GM19467 (cell line): ENCODE measurements around the gene GPR78.
"Not testable (repeated sequence)": the region's sequence is repeated elsewhere in the genome, so short reads cannot be mapped to it uniquely, and the experiment has no call there.

Experiments
- ATAC-seq: cut with Tn5 transposase; IDR thresholded peaks from one replicate; pipeline ENCODE4 v1.9.1; 2021; ENCODE audit warnings: mild to moderate bottlenecking, moderate library complexity; ENCODE audit not compliant: unreplicated experiment

GPR78 gene

DNA sequence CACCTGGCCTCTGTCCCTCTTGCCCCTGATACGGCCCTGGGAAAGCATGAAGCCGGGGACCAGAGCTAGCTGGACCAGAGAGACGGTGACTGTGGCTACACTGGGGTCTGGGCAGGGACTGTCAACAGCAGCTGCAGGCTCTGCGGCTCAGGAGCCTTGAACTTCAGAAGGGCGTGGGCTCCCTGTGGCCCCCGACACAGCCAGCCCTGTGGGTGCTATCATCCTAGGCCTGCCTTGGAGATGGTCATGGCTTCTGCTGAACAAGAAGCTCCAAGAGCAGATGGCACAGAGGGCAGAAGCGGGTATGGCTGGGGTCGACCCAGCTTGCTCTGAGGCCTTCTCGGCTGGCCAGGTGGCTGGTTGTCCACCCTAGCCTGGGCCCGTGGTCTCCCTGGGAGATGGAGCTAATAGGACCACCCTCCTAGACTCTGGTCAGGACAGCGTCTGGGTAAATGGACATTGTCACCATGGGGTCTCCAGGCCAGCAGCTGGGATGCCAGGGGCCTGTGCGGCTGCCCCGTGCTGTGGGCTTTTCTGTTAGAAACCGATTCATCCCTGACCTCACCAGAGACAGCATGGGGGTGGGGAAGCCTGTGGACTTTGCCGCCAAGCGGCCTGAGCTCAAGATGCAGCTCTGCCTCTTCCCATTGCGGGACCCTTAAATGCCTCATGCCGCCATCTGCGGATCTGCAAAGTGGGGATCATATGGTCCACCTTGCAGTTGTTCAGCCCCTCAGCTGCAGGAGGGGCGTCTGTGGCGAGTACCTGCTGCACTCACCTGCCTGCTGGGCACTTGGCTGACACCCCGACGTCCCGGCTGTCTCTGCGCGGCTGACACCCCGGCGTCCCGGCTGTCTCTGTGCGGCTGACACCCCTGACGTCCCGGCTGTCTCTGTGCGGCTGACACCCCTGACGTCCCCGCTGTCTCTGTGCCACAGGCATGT is 33.5 kb downstream of the GPR78 start:
- ATAC-seq: no peak

DNA sequence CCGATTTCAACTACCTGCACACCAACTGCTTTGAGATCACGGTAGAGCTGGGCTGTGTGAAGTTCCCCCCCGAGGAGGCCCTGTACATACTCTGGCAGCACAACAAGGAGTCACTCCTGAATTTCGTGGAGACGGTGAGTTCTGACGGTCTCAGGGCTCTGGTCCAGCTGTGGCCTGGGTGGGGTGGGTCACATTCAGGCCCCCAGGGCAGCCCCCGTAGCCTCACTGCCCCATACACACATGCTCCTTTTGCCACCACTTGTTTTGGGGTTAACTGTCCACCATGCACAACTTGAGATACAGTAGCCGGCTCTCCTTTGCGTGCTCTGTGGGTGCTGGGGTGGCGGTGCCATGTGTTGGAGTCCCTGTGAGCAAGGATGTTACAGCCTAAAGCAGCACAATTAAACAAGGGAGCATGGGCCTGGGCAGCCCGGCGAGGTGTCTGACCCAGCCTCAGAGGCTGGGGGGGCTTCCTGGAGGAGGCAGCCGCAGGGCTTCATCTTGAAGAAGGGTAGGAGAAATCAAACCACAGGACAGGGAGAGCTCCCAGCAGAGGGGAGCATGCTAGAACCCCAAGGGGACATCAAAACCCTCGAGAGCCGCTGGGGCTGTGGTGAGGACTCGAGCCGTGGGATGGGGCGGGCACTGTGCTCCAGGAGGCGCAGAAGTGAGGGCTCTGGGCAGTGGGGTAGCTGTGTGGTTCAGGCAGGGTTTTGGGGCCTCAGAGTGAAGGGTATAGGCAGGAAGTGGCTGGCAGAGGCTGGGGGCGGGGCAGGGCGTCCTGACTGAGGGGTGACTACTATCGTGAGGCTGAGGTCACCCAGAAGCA is 34.4 kb downstream of the GPR78 start:
- no peak for ATAC-seq

DNA sequence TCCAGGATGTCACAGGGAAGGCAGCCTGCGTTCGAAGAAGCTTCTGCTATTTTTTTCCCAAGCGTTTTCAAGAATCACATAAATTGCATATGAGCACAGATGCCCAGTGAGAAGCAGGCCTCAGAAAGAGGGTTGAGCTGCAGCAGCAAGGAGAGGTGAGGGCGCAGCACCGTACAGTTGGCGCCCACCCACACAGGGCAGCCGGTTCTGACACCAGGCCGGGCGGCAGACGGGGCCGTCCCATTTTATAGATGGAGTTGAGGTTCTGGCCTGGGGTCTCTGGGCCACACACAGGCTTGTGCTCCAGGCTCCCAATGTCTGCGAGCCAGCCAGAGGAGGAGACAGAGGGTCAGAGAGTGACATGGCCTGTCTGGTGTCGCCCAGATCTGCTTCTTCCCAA is 35.2 kb downstream of the GPR78 start:
- no peak for ATAC-seq

DNA sequence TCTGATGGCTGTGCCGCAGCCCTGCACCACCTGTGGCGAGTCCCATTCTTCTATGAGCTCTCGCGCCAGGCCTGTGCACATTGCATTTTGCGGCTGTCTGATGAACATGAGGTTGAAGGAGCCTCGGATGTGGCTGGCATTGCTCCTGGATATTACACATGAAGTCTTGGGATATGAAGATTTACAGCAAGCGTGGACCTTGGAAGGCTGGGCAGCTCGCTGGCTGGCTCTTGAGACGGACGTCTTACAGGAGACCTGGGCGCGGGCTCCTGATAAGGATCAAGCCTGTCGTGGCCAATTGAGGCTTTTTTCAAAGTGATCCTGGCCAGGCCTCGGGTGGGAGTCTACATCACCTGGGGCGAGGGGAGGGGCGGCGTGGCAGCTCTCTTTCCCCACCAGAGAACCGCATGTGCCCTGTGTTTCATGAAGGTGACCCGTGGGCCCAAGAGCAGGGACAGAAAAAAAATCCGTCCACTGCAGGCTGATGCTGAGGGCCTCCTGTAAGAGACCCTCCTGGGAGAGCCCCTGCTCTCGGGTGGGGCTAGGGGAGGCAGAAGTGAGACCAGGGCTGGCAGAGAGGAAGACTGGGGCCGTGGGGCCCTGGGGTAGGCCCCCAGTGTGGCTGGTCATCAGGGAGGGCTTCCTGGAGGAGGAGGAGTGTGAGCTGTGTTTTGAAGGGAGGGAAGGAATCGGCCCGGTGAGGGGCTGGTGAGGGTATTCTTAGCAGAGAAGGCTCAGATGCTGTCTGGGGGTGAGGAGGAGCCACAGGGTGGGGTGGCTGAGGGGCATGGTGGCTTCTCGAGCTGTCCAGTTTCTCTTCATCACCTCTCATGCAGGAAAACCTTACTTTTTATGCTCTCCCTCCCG is 36.0 kb downstream of the GPR78 start:
- no peak for ATAC-seq

DNA sequence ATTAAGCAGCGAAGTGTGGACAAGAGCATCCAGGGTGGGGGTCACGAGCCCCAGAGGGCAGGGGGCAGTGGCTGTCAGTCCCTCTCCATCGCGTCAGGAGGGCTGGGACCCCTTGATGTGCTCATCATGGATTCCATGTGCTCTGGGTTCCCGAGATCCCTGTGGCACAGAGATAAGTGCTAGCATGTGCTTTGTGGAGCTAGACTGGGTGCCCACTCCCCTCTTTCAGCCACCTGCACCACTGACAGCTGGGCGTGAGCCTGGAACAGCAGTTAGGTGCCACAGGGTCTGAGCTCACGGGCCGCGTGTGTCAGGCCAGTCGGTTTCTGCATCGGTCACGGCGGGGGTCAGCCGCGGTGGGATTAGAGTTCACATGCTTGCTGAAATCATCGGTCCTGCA is 36.6 kb downstream of the GPR78 start:
- no peak for ATAC-seq

DNA sequence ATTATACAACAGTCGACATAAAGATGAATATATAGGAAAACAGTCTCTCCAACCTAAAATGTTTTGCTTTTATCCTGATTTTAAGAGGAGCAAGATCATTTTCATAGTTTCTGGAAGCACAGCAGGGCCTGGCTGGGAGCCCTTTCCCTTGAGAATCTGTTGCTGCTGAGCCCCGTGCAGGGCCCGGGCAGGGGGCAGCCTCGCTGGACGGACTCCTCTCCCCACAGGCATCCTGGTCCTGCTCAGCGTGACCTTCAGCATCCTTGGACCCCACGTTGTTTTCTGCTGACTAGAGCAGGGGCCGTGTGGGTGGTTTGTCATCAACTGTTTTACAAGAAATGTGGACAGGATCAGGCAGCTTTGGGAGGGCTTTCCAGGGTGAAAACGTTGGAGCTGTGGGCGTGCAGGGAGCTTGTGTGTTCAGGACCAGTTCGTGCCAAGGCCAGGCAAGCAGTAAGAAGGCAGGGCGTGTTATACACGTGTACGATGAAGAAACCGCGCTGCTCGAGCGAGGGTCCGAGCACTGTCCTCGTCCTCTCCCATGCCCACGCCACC is 37.4 kb downstream of the GPR78 start:
- no peak for ATAC-seq

DNA sequence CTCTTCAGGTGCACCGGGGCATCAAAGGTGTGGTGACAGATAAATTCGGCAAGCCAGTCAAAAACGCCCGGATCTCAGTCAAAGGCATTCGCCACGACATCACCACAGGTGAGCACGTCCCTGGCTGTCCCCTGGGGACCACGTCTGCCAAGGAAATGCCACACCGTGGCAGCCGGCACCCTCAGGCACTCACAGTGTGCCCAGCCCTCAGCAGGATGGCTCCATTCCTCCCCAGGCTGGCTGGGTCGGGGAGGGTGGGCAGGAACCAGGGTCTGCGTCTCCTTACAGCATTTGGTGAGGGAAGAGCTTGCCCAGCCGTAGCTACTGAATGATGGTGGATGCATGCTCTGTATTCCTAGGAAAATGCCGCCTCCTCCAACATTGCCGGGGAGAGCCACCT is 38.2 kb downstream of the GPR78 start:
- ATAC-seq: no peak

DNA sequence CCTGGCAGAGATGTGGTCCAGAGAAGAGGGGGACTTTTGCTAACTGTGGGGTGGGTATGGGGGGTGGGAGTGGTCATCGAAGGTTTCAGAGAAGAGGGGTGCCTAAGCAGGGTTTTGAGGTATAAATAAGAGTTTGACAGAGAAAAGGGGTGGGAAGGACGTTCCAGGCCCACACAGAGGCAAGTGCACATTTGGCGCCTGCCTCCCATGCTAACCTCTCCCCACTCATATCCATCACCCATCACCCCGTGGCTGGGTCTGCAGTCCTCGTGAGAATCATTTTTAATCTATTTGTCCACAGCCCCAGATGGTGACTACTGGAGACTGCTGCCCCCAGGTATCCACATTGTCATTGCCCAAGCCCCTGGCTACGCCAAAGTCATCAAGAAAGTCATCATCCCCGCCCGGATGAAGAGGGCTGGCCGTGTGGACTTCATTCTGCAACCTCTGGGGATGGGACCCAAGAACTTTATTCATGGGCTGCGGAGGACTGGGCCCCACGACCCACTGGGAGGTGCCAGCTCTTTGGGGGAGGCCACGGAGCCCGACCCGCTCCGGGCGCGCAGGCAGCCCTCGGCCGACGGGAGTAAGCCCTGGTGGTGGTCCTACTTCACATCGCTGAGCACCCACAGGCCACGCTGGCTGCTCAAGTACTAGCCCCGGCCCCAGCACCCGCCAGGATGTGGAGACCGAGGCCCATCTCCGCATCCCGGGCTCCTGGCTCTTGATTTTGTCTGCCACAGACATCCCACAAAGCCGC is 38.9 kb downstream of the GPR78 start:
- no peak for ATAC-seq

DNA sequence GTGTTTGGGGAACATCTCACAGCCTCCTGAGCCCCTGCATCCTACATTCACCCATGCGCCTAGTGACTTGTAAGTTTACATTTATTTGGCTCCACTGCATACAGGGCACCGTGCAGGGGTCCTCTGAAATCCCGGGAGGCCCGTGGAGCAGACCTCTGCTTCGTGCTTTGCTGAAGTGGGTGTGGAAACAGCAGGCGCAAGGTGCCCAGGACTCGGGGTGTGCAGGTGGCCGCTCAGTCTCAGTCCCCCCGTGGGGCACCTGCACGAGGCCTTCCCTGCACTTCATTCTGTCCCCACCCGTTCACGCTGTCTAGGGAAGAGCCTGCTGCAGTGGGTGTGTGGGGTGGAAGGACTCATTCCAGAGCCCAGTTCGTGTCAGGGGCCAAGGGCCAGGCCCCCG is 40.9 kb downstream of the GPR78 start:
- ATAC-seq: not testable (repeated sequence)

DNA sequence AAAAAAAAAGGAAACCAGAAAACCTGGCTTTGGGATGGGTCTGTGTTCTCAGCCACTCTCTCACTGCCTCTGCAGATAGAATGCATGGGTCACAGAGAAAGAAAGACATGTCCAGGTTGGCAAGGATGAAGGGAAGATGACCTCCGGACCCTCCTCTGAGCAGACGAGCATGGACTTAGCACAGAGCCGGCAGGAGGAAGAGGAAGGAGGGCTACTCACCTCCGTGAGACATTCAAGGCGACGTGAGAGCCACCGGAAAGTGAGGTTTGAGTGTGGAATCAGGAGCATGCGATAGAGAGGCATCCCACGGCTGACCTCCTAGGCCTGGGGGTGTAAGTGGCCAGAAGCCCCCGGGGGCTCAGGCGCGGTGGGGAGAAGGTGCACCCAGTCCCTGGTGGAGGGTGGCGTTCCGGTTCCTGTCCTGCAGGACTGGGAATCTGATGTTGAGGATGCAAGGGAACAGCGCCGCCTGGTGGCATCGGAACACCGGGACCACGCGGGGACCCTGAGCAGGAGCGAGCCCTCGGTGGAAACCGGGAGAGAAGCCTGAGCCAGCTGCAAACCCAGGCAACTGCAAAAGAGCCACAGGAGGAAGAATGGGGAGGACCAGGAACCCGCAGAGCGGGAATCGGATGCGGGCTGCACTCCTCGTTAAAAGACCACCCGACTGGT is 44.5 kb downstream of the GPR78 start:
- ATAC-seq: not testable (repeated sequence)

DNA sequence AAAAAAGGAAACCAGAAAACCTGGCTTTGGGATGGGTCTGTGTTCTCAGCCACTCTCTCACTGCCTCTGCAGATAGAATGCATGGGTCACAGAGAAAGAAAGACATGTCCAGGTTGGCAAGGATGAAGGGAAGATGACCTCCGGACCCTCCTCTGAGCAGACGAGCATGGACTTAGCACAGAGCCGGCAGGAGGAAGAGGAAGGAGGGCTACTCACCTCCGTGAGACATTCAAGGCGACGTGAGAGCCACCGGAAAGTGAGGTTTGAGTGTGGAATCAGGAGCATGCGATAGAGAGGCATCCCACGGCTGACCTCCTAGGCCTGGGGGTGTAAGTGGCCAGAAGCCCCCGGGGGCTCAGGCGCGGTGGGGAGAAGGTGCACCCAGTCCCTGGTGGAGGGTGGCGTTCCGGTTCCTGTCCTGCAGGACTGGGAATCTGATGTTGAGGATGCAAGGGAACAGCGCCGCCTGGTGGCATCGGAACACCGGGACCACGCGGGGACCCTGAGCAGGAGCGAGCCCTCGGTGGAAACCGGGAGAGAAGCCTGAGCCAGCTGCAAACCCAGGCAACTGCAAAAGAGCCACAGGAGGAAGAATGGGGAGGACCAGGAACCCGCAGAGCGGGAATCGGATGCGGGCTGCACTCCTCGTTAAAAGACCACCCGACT is 50.2 kb downstream of the GPR78 start:
- not testable (repeated sequence) for ATAC-seq

DNA sequence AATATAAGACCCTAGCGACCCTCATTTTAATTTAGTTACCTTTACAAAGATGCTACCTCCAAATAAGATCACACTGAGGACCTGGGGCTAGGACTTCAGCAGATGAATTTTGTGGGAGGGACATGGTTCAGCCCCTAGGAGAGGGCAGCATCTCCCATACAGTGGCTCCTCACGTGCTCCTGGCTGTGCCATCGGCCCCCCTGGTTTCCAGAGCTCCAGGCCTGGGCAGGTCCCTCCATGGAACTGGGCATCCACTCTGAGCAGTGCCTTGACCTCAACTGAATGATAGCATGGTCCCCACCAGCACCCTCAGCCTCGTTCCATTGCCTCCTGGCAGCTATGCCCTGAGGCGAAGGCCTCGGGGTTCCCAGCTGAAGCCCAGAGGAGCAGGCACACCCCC is 51.7 kb downstream of the GPR78 start:
- not testable (repeated sequence) for ATAC-seq

DNA sequence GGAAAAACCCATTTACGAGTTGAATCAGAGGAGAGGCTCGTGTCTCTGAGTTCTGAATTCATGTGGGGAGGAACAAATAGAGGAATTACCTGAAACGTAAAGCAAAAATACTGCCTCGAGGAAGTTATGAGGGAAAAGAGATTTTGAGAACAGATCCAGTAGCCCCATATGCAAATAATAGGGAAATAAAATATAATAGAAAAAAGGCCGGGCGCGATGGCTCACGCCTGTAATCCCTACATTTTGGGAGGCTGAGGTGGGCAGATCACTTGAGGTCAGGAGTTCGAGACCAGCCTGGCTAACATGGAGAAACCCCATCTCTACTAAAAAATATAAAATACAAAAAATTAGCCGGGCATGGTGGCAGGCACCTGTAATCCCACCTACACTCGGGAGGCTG is 54.6 kb downstream of the GPR78 start:
- ATAC-seq: not testable (repeated sequence)

DNA sequence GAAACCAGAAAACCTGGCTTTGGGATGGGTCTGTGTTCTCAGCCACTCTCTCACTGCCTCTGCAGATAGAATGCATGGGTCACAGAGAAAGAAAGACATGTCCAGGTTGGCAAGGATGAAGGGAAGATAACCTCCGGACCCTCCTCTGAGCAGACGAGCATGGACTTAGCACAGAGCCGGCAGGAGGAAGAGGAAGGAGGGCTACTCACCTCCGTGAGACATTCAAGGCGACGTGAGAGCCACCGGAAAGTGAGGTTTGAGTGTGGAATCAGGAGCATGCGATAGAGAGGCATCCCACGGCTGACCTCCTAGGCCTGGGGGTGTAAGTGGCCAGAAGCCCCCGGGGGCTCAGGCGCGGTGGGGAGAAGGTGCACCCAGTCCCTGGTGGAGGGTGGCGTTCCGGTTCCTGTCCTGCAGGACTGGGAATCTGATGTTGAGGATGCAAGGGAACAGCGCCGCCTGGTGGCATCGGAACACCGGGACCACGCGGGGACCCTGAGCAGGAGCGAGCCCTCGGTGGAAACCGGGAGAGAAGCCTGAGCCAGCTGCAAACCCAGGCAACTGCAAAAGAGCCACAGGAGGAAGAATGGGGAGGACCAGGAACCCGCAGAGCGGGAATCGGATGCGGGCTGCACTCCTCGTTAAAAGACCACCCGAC is 55.8 kb downstream of the GPR78 start:
- not testable (repeated sequence) for ATAC-seq
